Activated CD8-positive, alpha-beta memory T cell treated with anti-CD3 and anti-CD28 coated beads for 4 hours (primary cell): ENCODE measurements around the gene EPC1.
"Not testable (repeated sequence)": the region's sequence is repeated elsewhere in the genome, so short reads cannot be mapped to it uniquely, and the experiment has no call there.

ENCODE experiments used
- DNase-seq, 2 donors: peaks; one replicate each; pipeline ENCODE4 v3.0.0-alpha.2; 2020; ENCODE audit warnings: low read depth in 2 of 2

EPC1 gene

GRCh38 chr10:32346551-32347362 lies at the start of gene EPC1:
EPC1 (minus strand) TSS chr10:32347158; CDS start chr10:32346915, 243 bp downstream.
- peak; percentile 71 to 78 for DNase-seq

GRCh38 chr10:32393911-32394310 lies 47.0 kb upstream of the EPC1 start:
- no peak for DNase-seq

GRCh38 chr10:32392284-32392683 lies 45.3 kb upstream of the EPC1 start:
- DNase-seq, result not testable (repeated sequence)

GRCh38 chr10:32390193-32390592 lies 43.2 kb upstream of the EPC1 start:
- no peak for DNase-seq

GRCh38 chr10:32388258-32389027 lies 41.5 kb upstream of the EPC1 start:
- no peak for DNase-seq

- no peak for DNase-seq
Measured at GRCh38 chr10:32386623-32387260, 39.8 kb upstream of the EPC1 start.

GRCh38 chr10:32384171-32384570 lies 37.2 kb upstream of the EPC1 start:
- no peak for DNase-seq

- DNase-seq, result no peak
Measured at GRCh38 chr10:32381165-32381564, 34.2 kb upstream of the EPC1 start.

- no peak for DNase-seq
Measured at GRCh38 chr10:32379950-32380551, 33.1 kb upstream of the EPC1 start.

GRCh38 chr10:32379318-32379949 lies 32.5 kb upstream of the EPC1 start:
- no peak for DNase-seq

GRCh38 chr10:32378363-32379317 lies 31.7 kb upstream of the EPC1 start:
- peak; percentile 79 to 86 for DNase-seq

- DNase-seq, result no peak
Measured at GRCh38 chr10:32377458-32378259, 30.7 kb upstream of the EPC1 start.

- DNase-seq, result no peak
Measured at GRCh38 chr10:32376771-32377170, 29.8 kb upstream of the EPC1 start.

GRCh38 chr10:32376097-32376496 lies 29.1 kb upstream of the EPC1 start:
- DNase-seq, result no peak

- no peak for DNase-seq
Measured at GRCh38 chr10:32375631-32376030, 28.7 kb upstream of the EPC1 start.

GRCh38 chr10:32374605-32375004 lies 27.6 kb upstream of the EPC1 start:
- DNase-seq, result no peak

GRCh38 chr10:32373496-32373895 lies 26.5 kb upstream of the EPC1 start:
- DNase-seq, result no peak

GRCh38 chr10:32373031-32373430 lies 26.1 kb upstream of the EPC1 start:
- DNase-seq, result no peak

GRCh38 chr10:32372000-32372875 lies 25.3 kb upstream of the EPC1 start:
- DNase-seq, result no peak
